Vein endothelial cell (primary cell): ENCODE measurements around the gene SIAH2. TPM values are rescaled to one million over a fixed set of nuclear protein-coding genes. Genes with fewer than 3 reads are reported as not detected.

ENCODE experiments used
- total RNA-seq: library from RNA; depleted of rRNA; stranded (reverse); fragments of >200 nt; gene quantifications from 2 replicates; pipeline ENCODE4 v1.2.3, GENCODE V29; 2012

SIAH2 gene
- total RNA-seq = 15.3 and 18.9 TPM in 2 replicates

GRCh38 chr3:150763122-150763840 is at the start of gene SIAH2:
TSS of gene SIAH2 (minus strand) at chr3:150763169. CDS start at chr3:150762849, 320 bp downstream.

GRCh38 chr3:150703756-150704344 is 59.1 kb downstream of the SIAH2 start, which contains the start of gene ERICH6:
TSS of gene ERICH6 (minus strand) at chr3:150703920. CDS start at chr3:150703898, 22 bp downstream.

Other genes with a start within 250 kb of the SIAH2 start
- gene SERP1, start 216.7 kb downstream of the SIAH2 start, total RNA-seq = 169 and 202 TPM in 2 replicates
- 219 and 220 TPM in 2 replicates for gene EIF2A, start 216.4 kb downstream of the SIAH2 start, total RNA-seq
- gene SELENOT, start 159.8 kb downstream of the SIAH2 start, total RNA-seq = 137 and 215 TPM in 2 replicates
- gene ERICH6, start 59.2 kb downstream of the SIAH2 start, total RNA-seq = not detected in 2 replicates
- gene MINDY4B, start 142.3 kb upstream of the SIAH2 start, total RNA-seq = not detected in 2 replicates
- not detected in 2 replicates for gene CLRN1, start 209.6 kb upstream of the SIAH2 start, total RNA-seq